ENCODE results near the gene SPATA12.

Gene SPATA12

GRCh38 chr3:57089043-57089442, 28.6 kb downstream of the SPATA12 start:
- H3K27ac ChIP-seq, result no peak overlapping the region
- no peak overlapping the region for H3K9ac ChIP-seq
- H3K36me3 ChIP-seq, result no peaks in the 10 kb centered on the region
- no peak overlapping the region for H3K4me2 ChIP-seq
- H3K27me3 ChIP-seq, result no peaks in the 10 kb centered on the region
- TF ChIP-seq Cebpa-rat (IDR thresholded peaks at IDR 0.05), result no peak
- no peaks in the 10 kb centered on the region for H3K9me3 ChIP-seq
- no peaks in the 10 kb centered on the region for H3K4me1 ChIP-seq
- no peaks in the 10 kb centered on the region for H4K20me1 ChIP-seq
- no peak overlapping the region for H3K4me3 ChIP-seq

GRCh38 chr3:57091521-57092273, 31.2 kb downstream of the SPATA12 start:
- Histone ChIP-seq H3K36me3 (no peaks in the 10 kb centered on the region), H3K9me3 (no peaks in the 10 kb centered on the region), H4K20me1 (no peaks in the 10 kb centered on the region), H3K4me1 (no peaks in the 10 kb centered on the region), H3K27me3 (no peaks in the 10 kb centered on the region), H3K9ac (no peak overlapping the region), H3K27ac (no peak overlapping the region), H3K4me3 (no peak overlapping the region), H3K4me2 (no peak overlapping the region)
- TF ChIP-seq Cebpa-rat (IDR thresholded peaks at IDR 0.05), result no peak

- H3K27ac ChIP-seq, result no peak overlapping the region
- no peak for TF ChIP-seq Cebpa-rat (IDR thresholded peaks at IDR 0.05)
These were observed 33.0 kb downstream of the SPATA12 start for GRCh38 chr3:57093489-57093888.

GRCh38 chr3:57093971-57094535, 33.6 kb downstream of the SPATA12 start:
- no peak overlapping the region for H3K9ac ChIP-seq

More at GRCh38 chr3:57093489-57093888, 33.0 kb downstream of the SPATA12 start:
- no peaks in the 10 kb centered on the region for H3K9me3 ChIP-seq
- no peak overlapping the region for H3K9ac ChIP-seq
- no peaks in the 10 kb centered on the region for H3K36me3 ChIP-seq
- H3K4me2 ChIP-seq, result no peak overlapping the region
- H3K4me1 ChIP-seq, result no peaks in the 10 kb centered on the region
- no peaks in the 10 kb centered on the region for H4K20me1 ChIP-seq
- no peaks in the 10 kb centered on the region for H3K27me3 ChIP-seq
- H3K4me3 ChIP-seq, result no peak overlapping the region

GRCh38 chr3:57094575-57094974, 34.1 kb downstream of the SPATA12 start:
- Histone ChIP-seq H3K9me3 (no peaks in the 10 kb centered on the region), H3K4me2 (no peak overlapping the region), H3K4me1 (no peaks in the 10 kb centered on the region), H3K9ac (no peak overlapping the region), H4K20me1 (no peaks in the 10 kb centered on the region), H3K4me3 (no peak overlapping the region), H3K27me3 (no peaks in the 10 kb centered on the region), H3K36me3 (no peaks in the 10 kb centered on the region), H3K27ac (no peak overlapping the region)
- no peak for TF ChIP-seq Cebpa-rat (IDR thresholded peaks at IDR 0.05)

More at GRCh38 chr3:57093971-57094535, 33.6 kb downstream of the SPATA12 start:
- Histone ChIP-seq H3K4me3 (no peak overlapping the region), H3K4me2 (no peak overlapping the region), H3K4me1 (no peaks in the 10 kb centered on the region), H3K36me3 (no peaks in the 10 kb centered on the region), H3K27me3 (no peaks in the 10 kb centered on the region), H3K27ac (no peak overlapping the region), H3K9me3 (no peaks in the 10 kb centered on the region), H4K20me1 (no peaks in the 10 kb centered on the region)
- no peak for TF ChIP-seq Cebpa-rat (IDR thresholded peaks at IDR 0.05)

GRCh38 chr3:57095363-57095762, 34.9 kb downstream of the SPATA12 start:
- H3K4me2 ChIP-seq, result no peak overlapping the region
- H4K20me1 ChIP-seq, result no peaks in the 10 kb centered on the region
- H3K4me3 ChIP-seq, result no peak overlapping the region
- no peaks in the 10 kb centered on the region for H3K9me3 ChIP-seq
- no peaks in the 10 kb centered on the region for H3K27me3 ChIP-seq
- H3K27ac ChIP-seq, result no peak overlapping the region
- H3K36me3 ChIP-seq, result no peaks in the 10 kb centered on the region
- no peak for TF ChIP-seq Cebpa-rat (IDR thresholded peaks at IDR 0.05)
- no peak overlapping the region for H3K9ac ChIP-seq
- H3K4me1 ChIP-seq, result no peaks in the 10 kb centered on the region

- Histone ChIP-seq H3K9me3 (no peaks in the 10 kb centered on the region), H3K4me3 (no peak overlapping the region), H4K20me1 (no peaks in the 10 kb centered on the region), H3K27me3 (no peaks in the 10 kb centered on the region), H3K4me1 (no peaks in the 10 kb centered on the region), H3K27ac (no peak overlapping the region), H3K4me2 (no peak overlapping the region), H3K36me3 (no peaks in the 10 kb centered on the region), H3K9ac (no peak overlapping the region)
- TF ChIP-seq Cebpa-rat (IDR thresholded peaks at IDR 0.05), result no peak
These were observed 37.1 kb downstream of the SPATA12 start for GRCh38 chr3:57097536-57097935.

- Histone ChIP-seq H3K27ac (no peak overlapping the region), H3K4me1 (no peaks in the 10 kb centered on the region), H3K36me3 (no peaks in the 10 kb centered on the region), H3K9me3 (no peaks in the 10 kb centered on the region), H4K20me1 (no peaks in the 10 kb centered on the region), H3K9ac (no peak overlapping the region), H3K4me3 (no peak overlapping the region), H3K4me2 (no peak overlapping the region), H3K27me3 (no peaks in the 10 kb centered on the region)
- TF ChIP-seq Cebpa-rat (IDR thresholded peaks at IDR 0.05), result no peak
These were observed 38.2 kb downstream of the SPATA12 start for GRCh38 chr3:57098418-57099310.

- Histone ChIP-seq H3K4me2 (peak overlapping the region; percentile 18; the same call in 1 of the 2 replicates), H4K20me1 (no peaks in the 10 kb centered on the region), H3K27me3 (no peaks in the 10 kb centered on the region), H3K4me1 (no peaks in the 10 kb centered on the region), H3K27ac (no peak overlapping the region), H3K9me3 (no peaks in the 10 kb centered on the region), H3K36me3 (no peaks in the 10 kb centered on the region), H3K9ac (no peak overlapping the region; the same call in 1 of the 2 replicates), H3K4me3 (no peak overlapping the region)
- no peak for TF ChIP-seq Cebpa-rat (IDR thresholded peaks at IDR 0.05)
These were observed 39.7 kb downstream of the SPATA12 start for GRCh38 chr3:57100046-57100695.

Measured in BLaER1 (cell line).